IPS-18c (cell line): Measurements from ENCODE around the gene GNAS-AS1.

Source experiments
- H3K4me3 ChIP-seq: 2 replicates; pipeline ENCODE4 v1.7.0; 2013; ENCODE audit warnings: low read depth, mild to moderate bottlenecking, low read length, moderate library complexity; ENCODE audit not compliant: insufficient read depth
- H3K9me3 ChIP-seq: one replicate; pipeline ENCODE4 v1.6.1; 2013; ENCODE audit warnings: mild to moderate bottlenecking, low read length, moderate library complexity; ENCODE audit not compliant: control insufficient read depth, insufficient read depth

Gene GNAS-AS1

DNA sequence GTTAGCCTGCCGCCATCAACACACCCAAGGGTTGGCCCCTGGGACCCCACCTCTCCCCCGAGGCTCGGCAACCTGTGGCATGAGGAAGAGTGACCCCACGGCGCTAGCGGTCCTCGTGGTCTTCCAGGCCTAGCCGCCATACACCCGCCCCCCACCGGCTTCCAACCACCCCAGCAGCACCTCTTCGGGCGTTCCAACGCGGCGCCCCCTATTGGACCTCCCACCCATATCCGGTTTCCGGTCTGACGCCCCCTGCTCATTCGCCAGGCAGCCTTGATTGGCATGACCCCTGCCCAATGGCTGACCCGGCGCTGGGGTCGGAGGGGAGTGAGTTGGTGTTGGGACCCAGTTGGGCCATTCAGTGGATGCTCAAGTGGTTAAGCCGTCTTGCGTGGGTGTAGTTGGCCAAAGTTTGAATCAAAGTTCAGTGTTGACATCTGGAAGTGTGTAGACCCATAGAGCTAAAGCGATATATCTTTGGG is at the start of gene GNAS-AS1:
Gene GNAS-AS1, minus strand, starts transcription at position 210 of the 482 bp plus-strand sequence.
- peaks cover 2% of the 10 kb centered on the region for H3K9me3 ChIP-seq
- H3K4me3 ChIP-seq = peak within 1 kb of the TSS; percentile 69

DNA sequence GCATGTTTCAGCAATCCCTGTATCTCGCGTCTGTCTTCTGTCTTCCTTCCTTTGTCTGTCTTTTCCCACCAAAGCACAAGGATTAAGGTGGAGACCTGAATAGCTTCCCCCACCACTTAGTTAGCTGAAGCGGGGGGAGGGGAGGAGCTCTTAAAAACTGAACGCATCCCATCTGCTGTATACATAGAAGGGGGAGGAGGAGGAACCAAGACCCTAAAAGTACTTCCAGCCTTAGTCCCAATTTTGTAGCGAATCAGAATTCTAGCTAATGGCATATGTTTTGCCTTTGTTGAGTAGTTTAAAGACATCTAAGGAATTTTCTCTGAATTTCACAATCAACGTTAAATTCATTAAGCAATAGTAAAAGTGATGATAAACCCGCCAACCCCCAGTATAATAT is 49.7 kb upstream of the GNAS-AS1 start:
- Histone ChIP-seq H3K9me3 (no peaks in the 10 kb centered on the region), H3K4me3 (no peak overlapping the region)

DNA sequence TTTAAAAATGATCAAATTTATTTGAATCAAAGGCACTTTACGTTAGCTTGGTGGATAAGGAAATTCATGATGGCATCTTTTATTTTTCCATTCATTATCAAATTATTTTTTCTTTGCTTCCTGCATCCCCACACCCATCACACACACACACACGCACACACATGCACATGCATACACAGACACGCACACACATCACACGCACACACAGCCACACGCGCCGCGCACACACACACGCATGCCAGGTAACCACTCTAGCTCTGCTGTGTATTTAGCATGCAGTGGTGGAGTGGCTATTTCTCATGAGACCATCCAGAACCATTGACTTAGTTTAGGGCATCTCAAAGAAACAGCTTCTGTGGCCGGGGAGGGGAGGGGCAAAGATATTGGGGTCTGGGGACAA is 48.8 kb upstream of the GNAS-AS1 start:
- no peak overlapping the region for H3K4me3 ChIP-seq
- no peaks in the 10 kb centered on the region for H3K9me3 ChIP-seq

DNA sequence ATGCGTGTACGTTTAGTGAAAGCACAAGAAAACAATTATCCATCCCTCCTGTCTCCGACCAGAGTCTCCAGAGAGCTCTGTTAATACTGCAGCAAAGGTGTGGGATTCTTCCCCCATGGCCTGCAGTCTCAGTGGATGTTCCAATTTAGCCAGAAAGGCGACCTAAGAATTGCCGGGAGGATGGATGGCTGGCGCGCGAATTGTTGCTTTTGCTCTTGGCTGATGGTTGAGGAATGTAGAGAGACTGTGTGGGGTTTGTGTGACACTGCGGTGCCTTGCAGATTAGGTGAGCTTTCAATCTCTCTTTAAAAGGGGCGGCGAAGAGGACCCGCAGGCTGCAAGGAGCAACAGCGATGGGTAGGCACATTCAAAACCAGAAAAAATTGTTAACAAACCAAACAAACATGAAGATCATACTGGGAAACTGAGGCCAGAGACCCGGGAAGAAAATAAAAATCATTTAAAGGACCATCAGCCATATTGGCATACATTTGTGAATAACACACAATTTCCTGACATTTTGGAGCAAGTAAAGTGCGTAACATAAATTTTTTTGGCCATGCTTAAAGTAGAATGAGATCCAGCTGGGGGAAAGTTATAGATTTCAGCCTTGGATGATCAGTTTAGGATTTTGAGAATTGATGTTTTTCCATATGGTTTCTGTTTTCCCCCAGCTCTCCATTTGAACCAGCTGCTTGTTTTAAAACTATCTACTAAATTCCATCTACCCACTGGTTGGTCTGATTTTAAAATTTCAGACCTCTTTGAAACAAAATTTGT is 48.1 kb upstream of the GNAS-AS1 start:
- Histone ChIP-seq H3K4me3 (no peak overlapping the region), H3K9me3 (no peaks in the 10 kb centered on the region)

DNA sequence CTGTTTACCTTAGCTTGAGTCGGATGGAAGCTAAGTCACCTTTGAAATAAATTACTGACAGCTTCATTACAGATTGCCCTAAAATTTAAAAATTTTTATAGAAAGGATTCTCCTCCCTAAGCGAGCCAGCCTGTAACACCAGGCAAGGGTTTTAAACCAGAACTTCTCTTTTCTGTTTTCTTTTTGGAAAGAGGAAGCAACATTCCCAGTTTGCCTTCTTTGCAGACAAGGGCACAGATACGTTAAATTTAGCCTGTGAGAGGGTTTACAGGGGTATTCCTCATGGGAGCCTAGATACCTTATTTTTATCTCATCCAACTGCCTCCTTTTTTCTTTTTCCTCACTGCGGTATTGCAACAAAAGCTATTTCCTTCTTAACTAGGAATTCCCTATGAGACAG is 46.8 kb upstream of the GNAS-AS1 start:
- Histone ChIP-seq H3K4me3 (no peak overlapping the region), H3K9me3 (no peaks in the 10 kb centered on the region)

DNA sequence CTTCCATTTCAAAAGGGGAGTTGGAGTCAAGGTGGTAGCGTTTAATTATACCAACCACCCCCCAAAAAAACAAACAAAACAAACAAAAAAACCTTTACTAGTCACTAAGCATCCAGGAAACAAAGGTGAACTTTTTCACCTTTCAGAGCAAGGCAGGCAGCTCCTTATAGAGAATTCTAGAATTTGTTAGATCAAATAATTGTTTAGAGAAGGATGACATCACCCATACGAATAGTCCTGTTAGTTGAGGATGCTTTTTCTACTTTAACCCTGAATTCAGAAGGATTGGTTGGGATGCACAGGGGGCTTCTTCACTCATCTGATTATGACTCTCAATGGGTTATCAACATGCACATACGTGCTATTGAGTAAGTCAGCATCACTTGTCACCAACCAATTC is 46.1 kb upstream of the GNAS-AS1 start:
- no peak overlapping the region for H3K4me3 ChIP-seq
- H3K9me3 ChIP-seq = no peaks in the 10 kb centered on the region

DNA sequence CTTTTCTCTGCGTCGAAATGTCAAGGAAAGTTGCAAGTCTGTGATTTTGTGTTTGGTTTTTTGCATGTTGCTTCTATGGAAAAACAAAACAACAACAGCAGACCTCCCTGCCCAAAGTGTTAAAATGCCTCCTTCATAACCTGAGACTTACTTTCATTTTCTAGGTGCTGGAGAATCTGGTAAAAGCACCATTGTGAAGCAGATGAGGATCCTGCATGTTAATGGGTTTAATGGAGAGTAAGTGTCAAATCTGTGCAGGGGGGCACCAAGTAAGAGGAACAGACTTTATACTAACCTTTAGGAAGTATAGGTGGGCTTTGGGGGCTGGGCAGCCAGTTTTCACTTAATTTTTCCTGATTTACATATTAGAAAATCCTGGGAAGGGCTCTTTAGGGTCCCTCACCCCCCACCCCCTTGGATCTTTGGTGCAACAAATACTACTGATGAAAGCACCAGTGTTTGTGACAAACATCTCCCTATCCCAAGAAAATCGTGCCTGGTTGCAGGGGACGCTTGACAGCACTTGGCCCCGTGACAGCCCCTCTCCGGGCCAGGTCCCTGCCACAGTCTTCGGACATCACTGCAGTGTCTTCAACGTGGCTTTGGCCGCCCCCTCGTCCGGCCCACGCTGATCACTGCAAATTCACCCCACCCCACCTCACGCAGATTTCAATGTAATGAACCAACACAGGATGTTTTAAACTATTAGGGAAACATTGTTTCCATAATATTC is 44.9 kb upstream of the GNAS-AS1 start:
- no peaks in the 10 kb centered on the region for H3K9me3 ChIP-seq
- peak overlapping the region; percentile 26 for H3K4me3 ChIP-seq

DNA sequence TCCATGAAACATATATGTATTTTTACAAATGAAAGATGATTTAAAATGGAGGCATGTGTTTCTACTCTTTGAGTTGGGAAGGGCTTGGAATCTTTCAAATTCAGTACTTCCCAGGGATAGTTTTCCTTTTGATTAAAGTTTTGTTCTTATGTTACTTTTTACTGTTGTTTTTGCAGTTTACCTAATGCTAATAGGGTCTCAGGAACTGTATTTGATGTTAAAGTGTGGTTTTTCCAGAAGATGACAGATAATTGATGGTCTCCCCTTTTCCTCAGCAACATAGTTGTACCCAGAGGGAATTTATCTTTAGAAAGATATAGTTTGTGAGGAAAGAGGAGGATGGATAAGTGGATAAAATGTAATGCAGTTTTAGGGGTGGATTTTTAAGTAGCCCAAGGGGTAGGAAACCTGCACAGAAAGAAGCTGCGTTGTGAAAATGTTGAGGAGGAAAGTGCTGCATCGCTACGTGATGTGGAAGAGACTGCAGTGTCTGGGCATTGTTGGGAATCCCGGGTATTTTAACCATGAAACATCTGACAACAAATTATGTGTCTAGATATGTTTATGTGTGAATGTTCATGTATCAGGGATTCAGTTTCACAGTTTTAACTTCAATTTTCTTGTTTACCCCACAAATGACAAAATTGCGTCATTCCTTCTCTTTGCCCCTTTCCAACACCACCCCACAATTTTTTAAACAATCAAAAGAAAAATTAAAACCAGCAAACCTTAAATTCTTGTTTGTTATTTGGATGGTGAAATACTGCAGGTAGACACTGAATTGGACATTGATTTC is 44.1 kb upstream of the GNAS-AS1 start:
- H3K4me3 ChIP-seq = peak overlapping the region; percentile 2; the same call in 1 of the 2 replicates
- H3K9me3 ChIP-seq = no peaks in the 10 kb centered on the region

DNA sequence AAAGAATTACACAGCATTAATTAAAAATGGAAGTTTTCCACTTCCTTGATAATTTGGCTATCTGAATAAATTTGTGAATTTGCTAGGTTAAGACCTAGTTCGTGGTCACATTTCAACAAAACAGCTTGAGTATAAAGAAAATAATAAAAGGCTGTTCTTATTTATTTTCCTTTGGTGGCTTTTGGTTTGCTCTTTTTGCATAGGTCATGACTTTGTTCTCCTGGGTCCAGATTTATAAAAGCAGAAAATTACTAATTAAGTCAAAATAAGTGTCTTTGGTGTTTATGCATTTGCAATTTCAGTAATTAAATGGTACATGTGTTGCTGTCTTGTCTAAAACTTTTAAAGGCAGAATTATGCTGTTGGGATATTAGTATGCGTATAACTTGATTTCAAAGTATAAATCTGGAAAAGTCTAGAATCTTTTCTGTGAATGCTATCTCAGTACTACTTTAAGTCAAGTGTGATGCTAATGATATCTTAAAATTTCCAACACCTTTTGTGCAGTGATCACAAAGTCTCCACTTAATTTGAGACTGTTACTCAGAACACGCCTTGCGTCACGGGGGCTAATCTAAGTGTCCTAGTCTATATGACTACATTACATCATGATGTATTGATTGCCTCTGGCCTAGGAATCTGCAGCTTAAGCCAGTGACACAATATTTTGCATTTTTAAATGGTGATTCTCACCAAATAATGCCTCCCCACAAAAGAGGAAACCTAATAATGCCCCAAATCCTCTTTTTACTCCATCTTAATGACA is 42.8 kb upstream of the GNAS-AS1 start:
- H3K4me3 ChIP-seq = no peak overlapping the region
- H3K9me3 ChIP-seq = no peaks in the 10 kb centered on the region

DNA sequence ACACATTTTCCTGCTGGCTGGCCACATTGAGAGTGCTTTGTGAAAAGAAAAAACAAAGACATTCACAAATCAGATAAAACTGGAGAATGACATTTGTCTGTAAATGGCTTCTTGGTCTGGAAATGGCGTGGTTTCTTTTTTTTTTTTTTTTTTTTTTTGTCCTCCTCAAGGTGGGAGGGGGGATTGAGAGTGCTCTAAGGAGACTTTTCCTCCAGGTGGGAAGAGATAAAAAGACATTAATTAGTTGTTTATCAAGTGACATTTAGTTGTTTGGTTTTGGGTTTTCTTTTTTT is 42.2 kb upstream of the GNAS-AS1 start:
- H3K4me3 ChIP-seq = peak overlapping the region; percentile 80
- no peaks in the 10 kb centered on the region for H3K9me3 ChIP-seq

DNA sequence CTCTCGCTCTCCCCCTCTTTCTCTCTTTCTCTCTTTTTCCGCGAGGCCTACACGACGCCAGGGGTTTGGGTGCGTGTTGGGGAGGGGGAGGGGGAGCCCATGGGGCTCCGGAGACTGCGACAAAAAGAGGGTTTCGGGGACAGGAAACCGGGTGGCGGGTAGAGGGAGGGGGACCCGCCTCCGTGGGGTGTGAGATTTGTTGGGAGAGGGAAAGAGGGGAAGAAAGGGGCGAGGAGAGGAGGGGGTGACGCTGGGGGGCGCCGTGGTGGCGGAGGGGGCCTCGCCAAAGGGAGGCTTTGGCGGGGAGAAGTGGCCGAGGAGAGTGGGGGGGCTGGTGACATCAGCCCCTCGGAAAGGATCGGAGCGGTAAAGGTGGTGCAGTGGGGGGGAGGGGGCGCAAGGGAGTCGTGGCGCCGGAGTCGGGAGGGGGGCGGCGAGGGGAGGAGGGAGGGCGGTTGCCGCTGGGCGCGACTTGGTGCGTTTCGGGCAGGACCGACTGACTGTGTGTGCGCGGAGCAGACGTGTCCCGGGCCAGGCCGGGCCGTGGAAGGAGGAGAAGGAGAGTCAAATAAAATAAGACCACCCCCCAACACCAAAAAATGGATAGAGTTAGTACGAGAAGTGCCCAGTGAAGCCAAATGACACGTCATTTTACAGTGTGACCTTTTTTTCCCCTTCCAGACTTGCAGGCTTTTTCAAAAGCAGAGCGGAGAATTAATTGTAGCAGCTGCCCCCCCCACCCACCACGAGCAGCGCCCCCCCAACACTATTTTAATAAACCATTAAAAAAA is 41.6 kb upstream of the GNAS-AS1 start:
- Histone ChIP-seq H3K4me3 (peak overlapping the region; percentile 80), H3K9me3 (no peaks in the 10 kb centered on the region)

DNA sequence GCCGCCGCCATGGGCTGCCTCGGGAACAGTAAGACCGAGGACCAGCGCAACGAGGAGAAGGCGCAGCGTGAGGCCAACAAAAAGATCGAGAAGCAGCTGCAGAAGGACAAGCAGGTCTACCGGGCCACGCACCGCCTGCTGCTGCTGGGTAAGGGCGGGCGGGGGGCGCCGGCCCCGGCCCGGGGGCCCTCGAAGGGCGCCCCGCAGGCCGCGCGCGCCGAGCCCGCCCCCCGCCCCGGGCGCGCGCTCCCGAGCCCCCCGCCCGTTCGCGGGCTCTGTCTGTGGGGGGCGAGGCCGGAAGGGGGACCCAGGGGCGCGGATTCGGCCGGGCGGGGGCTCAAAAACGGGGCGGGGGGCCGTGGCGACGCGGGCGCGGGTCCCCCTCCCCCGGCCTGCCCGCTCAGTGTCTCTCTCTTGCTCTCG is 41.0 kb upstream of the GNAS-AS1 start:
- Histone ChIP-seq H3K9me3 (no peaks in the 10 kb centered on the region), H3K4me3 (peak overlapping the region; percentile 80)

DNA sequence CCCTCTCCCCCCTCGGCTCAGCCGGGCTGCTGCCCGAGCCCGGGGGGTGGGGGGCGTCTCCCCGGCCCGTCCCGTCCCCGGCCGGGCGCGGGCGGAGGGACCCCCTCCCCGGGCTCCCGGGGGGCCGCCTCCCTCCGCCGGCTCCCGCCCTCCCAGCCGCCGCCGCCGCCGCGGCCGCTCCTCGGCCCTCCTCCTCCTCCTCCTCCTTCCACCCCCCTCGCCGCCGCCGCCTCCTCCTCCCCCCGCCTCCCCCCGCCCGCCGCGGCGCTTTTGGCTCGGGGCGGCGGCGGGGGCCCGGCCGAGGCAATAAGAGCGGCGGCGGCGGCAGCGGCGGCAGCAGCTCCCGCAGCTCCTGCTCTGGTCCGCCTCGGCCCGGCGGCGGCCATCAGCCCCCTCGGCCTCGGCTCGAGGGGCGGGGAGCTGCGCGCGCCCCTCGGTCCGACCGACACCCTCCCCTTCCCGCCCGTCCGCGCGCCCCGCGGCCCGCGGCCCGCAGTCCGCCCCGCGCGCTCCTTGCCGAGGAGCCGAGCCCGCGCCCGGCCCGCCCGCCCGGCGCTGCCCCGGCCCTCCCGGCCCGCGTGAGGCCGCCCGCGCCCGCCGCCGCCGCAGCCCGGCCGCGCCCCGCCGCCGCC is 40.5 kb upstream of the GNAS-AS1 start:
- no peaks in the 10 kb centered on the region for H3K9me3 ChIP-seq
- H3K4me3 ChIP-seq = peak overlapping the region; percentile 91

DNA sequence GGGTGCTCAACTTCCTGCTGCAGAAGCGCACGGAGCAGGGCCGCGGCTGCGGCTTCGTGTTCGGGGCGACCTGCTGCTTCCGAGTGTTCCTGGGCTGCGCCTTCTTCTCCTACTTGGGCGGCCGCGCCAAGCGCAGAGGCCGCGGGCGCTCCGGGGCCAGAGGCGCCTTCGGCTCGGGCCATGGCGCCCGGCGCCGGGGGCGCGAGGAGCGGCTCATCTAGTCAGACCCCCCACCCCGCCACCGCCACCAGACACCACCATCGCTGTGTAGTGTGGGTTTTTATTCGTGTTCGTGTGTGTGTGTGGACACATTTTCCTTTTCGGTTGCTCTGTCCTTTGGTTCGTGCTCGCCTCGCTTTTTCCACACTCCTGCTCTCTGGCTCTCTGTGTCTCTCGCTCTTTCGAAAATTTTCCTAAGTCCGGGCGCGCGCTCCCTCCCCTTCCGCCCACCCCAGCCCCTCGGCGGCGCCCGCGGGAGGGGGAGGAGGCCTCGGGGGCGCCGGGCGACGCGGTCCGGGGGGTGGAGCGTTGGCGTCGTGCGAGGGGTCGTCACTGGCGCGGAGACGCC is 39.9 kb upstream of the GNAS-AS1 start:
- Histone ChIP-seq H3K9me3 (no peaks in the 10 kb centered on the region), H3K4me3 (peak overlapping the region; percentile 91)

DNA sequence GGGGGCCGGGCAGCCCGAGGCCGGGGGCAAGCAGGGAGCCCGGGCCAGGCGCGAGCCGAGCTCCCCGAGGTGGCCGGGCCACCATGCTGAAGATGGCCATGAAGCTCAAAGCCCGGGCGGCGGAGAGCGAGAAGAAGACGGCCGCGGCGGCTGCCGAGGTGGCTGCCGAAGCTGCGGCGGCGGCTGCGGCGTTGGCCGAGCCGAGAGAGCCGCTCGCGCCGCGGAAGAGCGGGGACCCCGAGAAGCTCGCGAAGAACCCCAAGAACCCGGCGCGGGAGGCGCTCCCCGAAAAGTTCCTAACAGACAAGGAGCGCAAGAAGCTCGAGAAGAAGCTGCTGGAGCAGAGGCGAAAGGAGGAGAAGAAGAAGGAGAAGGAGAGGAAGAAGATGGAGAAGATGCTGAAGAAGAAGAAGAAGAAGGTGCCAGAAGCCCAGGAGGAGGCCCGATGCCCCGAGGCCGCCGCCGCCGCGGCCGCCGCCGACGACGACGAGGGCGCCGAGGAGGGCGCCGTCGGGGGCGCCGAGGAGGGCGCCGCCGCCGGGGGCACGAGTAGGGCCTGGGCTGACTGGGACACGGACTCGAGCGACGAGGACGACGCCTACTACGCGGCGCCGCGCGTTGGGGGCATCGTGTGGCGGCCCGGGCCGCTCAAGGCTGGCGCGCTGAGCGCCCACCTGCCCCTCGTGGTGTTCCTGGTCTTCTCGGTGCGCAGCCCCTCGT is 39.3 kb upstream of the GNAS-AS1 start:
- peak overlapping the region; percentile 91 for H3K4me3 ChIP-seq
- H3K9me3 ChIP-seq = no peaks in the 10 kb centered on the region
